Inflammatory macrophage (primary cell): ENCODE measurements around the gene MRRF.

Source experiments
- DNase-seq, 2 donors: peaks; one replicate each; pipeline ENCODE4 v3.0.0-alpha.2; 2020 to 2022

The MRRF gene

DNA sequence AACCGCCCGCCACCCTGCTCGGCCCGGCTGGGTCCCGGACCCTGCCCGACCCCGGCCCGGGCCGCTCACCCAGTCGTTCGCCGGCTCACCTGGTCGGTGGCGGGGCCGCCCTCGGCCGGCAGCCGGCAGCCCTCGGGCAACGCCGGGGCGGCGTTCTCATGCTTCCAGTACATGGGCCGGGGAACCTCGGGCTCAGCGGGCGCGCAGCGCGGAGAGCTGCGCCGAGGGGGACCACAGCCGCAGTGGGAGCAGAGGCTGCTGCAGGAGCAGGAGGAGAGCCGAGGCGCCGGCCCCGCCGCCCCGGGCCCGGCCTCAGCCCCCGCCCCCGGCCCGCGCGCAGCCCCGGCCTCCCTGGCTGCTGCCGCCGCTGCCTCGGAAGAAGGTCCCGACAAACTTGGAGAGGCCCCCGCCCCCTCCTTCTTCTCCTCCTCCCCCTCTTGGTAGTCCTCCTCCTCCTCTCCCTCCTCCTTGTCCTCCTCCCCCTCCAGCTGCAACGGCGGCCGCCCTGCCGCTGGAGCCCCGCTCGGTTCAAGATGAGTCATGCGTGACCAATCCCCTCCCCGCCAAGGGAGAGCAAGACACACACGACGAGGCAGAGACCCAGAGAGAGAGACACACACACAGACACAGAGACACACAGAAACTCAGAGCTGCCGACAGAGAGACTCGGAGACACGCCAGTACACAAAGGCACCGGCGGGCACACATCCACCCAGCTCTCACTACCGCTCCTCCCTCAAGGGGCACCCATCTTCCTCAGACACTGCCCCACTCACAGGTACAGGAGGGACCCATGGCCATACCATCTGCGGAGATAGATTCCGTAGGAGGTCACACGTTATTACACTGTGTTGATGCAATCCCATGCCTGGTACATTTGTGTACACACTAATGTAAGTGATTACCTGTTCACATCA, 35.9 kb upstream of the MRRF start, which contains the start of gene LHX6:
Gene LHX6, minus strand, starts transcription at position 390 of the 917 bp plus-strand sequence. Its CDS starts 217 bp downstream, at position 173.
- no peak for DNase-seq

DNA sequence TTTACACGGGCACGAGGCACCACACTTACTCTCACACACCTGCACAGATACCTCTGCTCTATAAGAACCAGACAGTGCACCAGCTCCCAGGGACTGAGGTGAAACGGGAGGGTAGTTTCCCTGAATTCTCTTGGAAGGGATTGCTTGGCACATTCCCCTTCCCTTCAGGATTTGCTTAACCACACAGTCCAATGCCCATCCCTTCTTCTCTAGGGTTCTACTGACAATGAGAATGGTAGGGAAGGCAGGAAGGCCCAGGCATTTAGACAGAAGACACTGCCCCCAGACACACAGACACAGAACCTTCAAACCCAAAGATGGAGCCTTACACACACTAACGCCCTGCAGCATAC, 35.2 kb upstream of the MRRF start:
- no peak for DNase-seq

DNA sequence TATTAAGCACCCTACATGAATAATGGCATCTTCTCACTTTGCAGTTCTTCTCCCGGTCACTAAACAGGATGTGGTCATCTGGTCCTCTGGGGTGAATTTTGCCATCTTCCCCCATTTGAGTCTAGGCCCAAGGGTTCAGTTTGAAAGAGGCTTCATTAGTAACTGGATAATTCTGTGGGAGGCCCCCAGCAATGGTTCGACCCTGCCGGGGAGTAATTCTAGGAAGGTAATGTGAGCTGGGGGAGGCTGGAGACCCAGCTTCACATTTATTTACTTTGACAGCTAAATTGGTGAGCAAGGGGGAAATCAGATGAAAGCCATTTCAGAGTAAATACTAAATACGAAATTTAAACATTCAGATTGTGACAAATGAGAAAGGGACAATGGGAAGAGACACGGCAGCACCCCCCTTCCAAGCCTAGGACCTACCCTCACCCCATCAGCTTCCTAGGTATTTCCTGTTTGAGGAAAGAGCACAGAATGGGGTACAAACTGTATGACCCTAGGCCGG, 31.8 kb upstream of the MRRF start:
- DNase-seq: no peak

DNA sequence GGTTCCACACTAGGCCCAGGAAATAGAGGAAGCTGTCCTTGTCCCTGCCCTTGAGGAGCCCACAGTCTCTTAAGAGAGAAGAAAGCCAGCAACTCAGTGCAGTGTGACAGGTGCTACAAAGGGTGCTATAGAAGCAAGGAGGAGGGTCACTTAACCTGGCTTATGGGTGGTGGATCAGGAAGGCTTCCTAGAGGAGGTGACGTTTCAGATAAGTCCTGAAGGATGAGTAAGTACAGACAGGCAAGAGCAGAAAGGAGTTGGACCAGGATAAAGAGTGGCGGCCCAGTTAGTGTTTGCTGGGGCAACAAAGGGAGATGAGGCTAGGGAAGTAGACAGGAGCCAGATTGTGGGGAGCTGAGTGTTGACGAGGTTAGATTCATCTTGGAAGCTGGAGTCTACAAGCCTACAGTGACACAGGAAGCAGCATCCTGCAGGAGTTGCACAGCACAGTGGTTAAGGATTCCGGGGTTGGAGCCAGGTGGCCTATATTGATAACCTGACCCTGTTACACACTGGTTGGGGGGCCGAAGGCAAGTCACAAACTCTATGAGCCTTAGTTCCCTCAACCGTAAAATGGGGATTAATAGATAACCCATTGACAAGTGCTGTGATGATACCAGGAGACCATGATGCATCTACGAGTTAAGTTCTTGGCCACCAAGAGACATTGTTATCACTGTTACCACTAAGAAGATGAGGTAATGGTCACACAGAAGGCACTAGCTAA, 30.5 kb upstream of the MRRF start:
- no peak for DNase-seq

DNA sequence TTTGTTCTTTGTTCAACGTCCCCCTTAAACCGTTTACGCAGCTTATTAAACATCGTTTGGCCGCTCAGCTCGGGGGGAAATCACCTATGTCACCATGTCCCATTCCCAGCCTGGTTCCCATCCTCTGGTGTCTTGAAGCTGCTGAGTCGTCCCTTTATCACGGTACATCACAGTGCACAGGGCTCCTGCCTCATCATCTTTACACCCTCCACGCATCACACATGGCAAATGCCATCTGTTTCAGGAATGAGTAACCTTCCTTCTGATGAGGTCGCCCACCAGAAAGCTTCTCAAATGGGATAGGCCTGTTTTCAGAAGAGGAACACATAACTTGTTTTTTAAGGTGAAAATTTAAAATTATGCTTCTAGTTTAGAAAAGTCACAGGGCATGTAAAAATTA, 28.0 kb upstream of the MRRF start:
- no peak for DNase-seq

DNA sequence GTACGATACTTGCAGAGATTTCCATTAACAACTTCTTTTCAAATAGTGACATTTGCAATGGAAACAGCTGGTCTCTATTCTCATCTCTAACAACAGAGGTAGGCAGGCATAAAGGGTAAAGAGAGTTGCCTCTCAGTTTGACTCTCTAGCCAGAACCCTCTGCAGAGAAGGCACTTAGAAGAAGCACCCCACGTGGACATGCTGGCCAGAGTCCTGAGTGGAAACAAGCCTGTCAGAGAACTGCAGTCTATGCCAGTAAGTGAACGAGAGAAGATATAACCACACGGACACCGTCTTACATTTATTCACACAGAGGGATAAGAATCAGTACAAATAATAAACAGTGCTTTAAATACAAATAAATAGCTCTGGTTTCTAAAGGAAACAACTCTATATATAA, 25.0 kb upstream of the MRRF start:
- no peak for DNase-seq

DNA sequence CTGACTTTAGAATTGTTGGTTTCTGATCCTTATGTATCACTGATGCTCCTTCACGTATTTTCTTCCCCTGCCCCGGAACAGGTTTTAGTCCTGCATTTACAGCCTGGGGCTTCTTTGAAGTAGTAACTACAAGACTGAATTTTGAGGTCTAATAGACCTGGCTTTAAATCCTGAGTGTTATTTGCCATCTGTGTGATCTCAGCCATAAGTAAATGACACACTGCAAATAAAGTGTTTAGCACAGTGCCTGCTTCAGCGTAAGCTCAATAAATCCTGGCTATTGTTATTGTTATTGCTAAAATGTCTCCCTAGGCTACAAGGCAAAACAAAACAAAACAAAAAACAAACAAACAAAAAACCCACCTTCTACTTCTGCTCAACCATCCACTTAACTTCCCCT, 20.3 kb upstream of the MRRF start:
- DNase-seq: no peak

DNA sequence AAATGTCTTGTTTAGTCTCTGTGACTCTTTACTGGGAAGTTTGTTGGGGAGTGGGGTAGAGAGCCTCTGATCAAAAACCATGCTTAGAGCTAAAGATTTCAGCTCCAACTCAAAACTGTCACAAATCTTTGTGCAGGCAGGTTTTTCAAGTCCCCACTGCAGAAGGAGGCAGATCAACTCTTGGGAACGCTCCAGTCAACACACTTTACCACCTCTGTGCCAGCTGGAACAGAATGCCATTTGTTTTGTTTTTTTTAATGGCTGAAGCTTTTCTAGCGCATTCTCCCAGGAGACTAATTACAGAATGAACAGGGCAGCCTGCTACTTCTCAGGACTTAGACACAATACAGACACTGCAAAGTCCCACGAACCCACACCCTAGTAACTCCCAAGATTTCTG, 18.0 kb upstream of the MRRF start:
- DNase-seq: no peak

DNA sequence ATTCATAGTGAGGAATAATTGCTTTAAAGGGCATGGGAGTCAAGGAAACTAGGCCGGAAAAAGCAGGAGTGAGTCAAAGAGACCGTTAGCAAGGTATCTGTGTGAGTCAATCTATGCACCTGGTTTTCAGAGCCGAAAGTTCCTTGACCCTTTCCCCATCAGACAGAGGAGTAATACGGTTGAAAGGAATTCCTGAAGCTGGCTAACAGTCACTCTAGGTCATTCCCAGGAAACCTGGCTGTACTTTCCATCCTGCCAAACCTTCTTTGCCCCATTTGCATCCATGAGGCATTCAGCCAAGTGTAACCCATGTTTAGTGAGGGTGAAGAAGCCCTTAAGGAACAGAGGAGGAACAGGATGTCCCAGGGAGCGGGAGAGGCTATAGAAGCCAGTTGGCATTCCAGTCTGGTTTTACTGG, 16.2 kb upstream of the MRRF start:
- no peak for DNase-seq

DNA sequence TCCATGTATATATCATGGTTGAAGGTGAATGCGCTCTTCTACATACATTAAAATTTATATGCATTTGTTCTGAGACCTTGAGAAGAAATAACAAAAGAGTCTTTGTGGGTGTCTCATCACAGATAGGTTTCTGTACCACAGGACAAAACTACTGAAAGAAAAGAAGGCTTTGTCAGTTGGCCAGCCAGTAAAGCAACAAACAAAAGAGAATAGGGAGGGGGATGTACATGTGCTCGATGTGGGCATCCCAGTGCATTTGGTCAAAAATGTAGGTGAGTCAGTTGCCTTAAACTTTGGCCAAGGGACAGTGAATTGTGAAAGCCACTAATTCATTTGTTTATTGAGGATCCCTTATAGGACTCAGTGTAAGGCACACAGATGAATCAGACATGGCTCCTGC, 13.3 kb upstream of the MRRF start:
- no peak for DNase-seq

DNA sequence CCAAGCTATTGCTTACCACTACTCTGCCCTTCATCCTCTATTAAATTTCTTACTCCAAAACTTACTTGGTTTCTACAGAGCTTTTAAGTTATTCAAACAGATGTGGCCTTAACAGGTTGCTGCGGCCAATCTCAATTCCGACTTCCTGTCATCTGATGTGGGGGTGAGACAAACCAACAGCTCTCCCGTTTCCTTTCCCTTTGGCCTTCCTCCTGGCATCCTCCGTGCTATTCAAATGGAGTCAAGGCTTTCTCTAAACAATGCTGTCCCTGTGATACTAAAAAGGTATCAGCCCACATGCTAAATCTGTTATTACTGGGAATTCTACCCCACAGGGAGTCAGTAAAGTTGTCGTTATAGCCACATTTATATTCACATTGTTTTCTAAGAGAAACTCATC, 11.9 kb upstream of the MRRF start:
- no peak for DNase-seq

DNA sequence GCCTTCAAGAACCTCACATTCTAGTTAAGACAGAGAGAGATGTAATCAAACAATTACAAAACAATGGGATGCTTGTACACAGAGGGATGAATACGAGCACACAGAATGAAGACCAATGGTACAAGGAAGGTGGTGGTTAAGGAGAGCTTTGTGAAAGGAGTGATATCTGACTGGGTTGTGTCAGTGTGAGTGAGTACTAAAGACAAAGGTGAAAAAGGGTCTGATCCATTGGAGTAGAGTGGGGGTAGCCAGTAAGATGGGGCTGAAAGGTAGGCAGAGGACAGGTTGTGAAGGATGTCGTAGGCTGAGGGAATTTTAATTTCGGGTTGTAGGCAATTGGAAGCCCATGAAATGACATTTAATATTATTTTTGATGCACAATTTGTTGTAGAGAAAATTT, 9.9 kb upstream of the MRRF start:
- DNase-seq: no peak

DNA sequence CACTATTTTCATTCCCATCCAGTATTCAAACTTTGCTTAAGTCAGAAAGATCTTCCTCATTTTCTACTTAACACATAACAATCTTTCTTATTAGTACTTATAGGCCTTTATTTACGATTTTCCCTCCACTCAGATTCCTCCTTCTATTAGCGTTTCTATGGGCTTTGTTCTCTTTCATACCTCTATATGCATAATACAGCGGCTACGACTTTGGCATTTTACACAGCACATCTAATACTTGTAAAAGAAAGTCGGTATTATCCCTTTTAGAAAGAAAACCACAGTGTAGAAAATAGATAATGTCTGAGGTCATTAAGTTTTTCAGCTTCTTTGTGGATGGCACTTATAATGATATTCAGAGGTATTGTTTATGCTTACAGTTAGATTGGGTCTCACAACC, 8.5 kb upstream of the MRRF start:
- DNase-seq: no peak

DNA sequence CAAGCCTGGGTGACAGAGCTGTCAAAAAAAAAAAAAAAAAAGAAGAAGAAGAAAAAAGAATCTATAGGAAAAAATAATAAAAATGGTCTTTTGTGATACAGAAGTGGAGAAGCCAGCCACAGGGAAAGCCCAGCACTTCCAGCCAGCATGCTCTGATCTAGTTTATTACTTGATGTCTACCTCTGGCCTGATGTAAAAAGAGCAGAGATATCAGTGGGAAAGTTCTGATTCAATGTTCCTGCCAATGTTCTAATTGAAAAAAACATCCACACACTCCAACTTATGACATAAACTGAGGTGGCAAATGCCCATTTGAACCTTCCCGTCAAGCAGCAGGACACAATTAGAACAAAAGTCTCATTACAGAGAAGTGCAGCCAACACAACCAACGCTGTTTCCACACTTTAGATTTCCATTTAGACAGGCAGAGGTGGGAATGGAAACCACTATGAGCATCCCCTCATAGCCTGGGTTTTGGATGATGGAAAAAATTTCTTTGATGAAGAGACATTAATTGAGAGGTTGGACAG, 5.7 kb upstream of the MRRF start:
- DNase-seq: no peak

DNA sequence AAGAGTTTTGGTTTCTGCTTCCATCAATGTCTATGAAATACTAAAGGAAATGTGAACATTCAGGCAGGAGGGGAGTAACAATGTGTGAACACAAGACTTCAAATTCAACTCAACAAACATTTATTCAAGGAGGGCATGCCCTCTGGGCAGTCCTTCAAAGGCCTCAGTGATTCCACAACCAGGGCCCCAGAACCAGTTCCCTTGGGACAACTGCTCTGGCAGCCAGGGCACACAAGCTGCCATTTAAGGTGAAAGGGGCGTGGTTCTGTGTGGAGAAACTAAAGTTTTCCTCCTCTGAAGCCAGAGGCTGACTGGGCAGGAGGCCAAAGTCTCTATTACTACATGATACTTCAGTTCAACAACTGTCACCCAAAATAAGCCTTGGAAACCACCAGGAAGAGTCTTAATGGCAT, 3.2 kb upstream of the MRRF start:
- DNase-seq: no peak

DNA sequence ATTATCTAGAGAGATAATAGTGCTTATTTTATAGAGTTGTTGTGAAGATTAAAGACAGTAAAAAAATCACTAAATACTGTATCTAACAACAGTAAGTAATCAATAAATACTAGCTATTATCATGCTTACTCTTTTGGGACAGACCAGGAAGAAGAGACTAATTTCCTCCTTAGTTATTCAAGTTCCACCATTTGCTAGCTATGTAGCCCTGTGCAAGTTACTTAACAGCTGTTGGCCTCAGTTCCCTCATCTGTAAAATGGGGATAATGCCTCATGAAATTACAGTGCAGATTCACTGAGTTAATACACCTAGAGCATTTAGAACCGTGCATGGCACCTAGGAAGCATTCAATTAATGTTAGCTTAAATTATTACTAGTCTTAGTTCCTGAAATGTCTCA, 2.6 kb upstream of the MRRF start:
- no peak for DNase-seq

DNA sequence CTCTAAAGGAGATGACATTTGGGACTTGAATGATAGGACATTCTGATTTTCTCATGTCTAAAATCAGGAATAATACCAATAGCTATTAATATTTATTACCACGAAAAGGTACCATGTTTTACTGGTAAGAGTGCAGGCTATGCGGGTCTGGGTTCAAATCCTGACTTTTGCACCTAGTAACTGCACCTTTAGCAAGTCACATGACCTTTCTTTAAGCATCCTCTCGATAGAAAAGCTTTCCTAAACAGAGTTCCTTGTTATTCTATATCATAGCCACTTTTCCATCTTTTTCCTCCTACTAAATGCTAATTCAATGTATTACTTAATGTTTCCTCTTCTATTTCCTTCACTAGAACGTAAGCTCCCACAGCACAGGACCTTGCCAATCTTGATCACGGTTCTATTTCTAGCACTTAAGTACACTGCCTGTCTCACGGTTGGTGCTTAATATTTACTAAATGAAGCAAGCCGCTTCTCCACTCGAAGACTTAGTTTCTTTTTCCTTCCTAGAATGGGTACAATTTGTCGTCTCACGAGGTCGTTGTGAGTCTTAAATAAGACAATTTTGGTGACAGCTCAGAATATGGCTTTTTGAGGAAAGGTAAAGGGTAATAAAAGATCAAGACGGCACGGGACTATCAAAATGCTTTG, 858 bp upstream of the MRRF start:
- peak; percentile 23 to 24 for DNase-seq

DNA sequence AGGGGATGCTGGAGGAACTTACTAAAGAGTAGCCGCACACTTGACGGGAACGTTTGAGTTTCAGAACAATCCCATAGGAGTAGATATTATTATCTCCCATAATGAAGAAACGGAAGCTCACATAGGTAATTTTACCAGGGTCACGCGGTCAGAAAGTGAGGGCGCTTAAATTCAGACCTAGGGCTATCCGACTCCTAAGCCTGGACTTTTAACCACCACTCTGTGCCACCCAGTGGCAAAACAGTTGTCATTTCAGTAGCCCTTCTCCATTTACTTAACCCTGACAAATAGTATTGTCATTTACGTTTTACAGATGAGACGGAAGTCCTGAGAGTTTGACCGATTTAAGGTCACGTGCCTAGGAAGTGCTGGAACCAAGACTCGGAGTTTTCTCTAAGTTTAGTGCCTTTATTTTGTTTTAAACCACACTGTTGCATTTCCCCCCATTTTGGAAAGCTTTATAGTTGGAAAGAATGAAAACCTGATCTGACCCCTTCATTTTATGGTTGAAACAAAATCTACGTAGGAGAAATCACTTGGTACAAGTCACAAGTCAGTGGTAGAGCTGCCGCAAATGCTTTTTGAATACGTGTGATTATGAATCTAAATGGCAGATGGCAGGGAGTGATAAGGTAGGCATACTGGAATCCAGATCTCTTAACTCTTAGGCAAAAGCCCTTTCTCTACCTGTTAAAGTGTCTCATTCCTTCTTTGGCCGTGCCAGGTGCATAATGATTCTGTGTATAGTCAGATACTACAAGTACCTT, 650 bp downstream of the MRRF start:
- peak; percentile 60 to 64 for DNase-seq

DNA sequence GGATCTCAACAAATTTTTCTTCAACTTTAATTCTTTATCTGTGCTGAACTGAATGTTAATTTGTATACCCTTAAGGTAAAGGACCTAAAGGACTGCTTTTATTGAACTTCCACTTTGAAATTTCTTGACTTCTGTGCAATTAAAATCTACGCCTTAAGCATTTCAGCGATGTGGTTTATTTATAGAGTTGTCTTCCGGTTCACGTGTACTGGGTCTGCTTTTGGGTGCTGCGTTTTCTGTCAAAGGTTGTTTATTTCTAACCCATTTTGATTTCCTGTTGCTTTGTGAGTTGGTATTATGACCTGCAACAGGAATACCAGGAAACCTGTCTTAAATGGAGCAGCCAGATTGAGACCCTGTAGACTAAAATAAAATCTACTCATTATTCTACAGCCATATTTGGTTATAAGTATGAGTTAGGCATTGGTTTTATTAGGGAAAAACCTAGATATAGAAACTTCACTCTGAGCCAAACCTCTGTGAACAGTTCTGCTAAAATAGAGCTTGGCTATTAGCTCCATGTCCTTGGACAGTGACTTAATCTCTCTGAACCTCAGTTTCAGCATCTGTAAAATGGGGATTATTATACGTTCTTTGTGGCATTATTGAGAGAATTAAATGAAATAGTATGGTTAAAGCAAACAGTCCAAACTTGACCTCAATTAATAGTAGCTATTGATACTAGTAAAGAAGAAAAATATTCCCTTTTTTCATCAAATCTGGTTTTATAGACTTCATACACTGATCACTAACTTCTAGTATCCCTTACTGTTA, 3.5 kb downstream of the MRRF start:
- DNase-seq: no peak

DNA sequence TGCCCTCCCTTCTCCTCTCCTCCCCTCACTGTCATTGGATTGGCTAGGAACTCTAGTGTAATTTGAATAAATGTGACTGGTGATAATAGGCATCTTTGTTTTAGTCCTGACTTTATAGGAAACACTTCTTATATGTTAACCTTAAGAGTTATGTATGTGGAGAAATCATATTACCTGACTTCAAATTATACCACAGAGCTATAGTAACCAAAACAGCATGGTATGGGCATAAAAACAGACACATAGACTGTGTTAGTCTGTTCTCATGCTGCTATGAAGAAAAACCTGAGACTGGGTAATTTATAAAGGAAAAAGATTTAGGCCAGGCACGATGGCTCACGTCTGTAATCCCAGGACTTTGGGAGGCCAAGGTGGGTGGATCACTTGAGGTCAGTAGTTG, 9.4 kb downstream of the MRRF start:
- no peak for DNase-seq

DNA sequence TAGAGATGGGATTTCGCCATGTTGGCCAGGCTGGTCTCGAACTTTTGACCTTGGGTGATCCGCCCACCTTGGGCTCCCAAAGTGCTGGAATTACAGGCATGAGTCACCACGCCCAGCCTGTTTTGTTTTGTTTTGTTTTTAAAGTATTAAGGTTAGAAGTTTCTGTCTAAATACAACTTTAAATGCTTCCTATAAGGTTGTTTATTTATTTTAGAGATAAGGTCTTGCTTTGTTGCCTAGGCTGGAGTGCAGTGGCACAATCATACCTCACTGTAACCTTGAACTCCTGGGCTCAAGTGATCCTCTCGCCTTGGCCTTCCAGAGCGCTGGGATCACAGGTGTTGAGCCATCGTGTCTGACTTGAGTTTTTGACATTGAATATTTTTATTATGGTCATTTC, 11.4 kb downstream of the MRRF start:
- DNase-seq: peak in 1 of 2 donors; percentile 9
